Peyer's patch (tissue), 4 donors: ENCODE data around the gene MARCHF6. TPM values are rescaled to one million over a fixed set of nuclear protein-coding genes. Genes with fewer than 3 reads are reported as not detected.
"Not testable (repeated sequence)": the region's sequence is repeated elsewhere in the genome, so short reads cannot be mapped to it uniquely, and the experiment has no call there.

Experiments used
- DNase-seq, 3 donors: peaks; one replicate each; pipeline ENCODE4 v3.0.0-alpha.2; 2017 to 2019
- H3K27ac ChIP-seq, 4 donors: fragments of 200-600 bp; sonication (generic); one replicate each; pipeline ENCODE4 v1.5.1; 2016 to 2019
- H3K27me3 ChIP-seq, 2 donors: fragments of 200-600 bp; sonication (generic); one replicate each; pipeline ENCODE4 v1.5.1; 2019
- H3K36me3 ChIP-seq, 3 donors: fragments of 200-600 bp; sonication (generic); one replicate each; pipeline ENCODE4 v1.5.1; 2016 to 2019
- H3K4me1 ChIP-seq, 4 donors: fragments of 200-600 bp; sonication (generic); one replicate each; pipeline ENCODE4 v1.5.1; 2016 to 2019
- H3K4me3 ChIP-seq, 4 donors: fragments of 200-600 bp; sonication (generic); 1 replicate in 3 of 4; 2 replicates in 1 of 4; pipeline ENCODE4 v1.5.1; 2016 to 2019; ENCODE audit warnings: mild to moderate bottlenecking in 1 of 4
- H3K9me3 ChIP-seq, 4 donors: fragments of 200-600 bp; sonication (generic); one replicate each; pipeline ENCODE4 v1.5.1; 2016 to 2019; ENCODE audit warnings: mild to moderate bottlenecking in 1 of 4
- CTCF ChIP-seq, 6 experiments: fragments of 450-650 bp in 4 of 6; fragments of 200-600 bp in 2 of 6; sonication (generic) in 1 of 6; IDR thresholded peaks; one replicate each; pipeline ENCODE4 v1.5.1; 2017 to 2019; ENCODE audit warnings: antibody characterized with exemption in 6 of 6, mild to moderate bottlenecking in 3 of 6, moderate library complexity in 1 of 6
- POLR2A ChIP-seq, 2 donors: fragments of 450-650 bp; IDR thresholded peaks; one replicate each; pipeline ENCODE4 v1.5.1; 2017; ENCODE audit warnings: antibody characterized with exemption in 2 of 2, mild to moderate bottlenecking in 2 of 2, moderate library complexity in 2 of 2
- total RNA-seq, 4 donors: library from RNA; depleted of rRNA; stranded (reverse); fragments of >200 nt; gene quantifications; one replicate each; pipeline ENCODE4 v1.1.0, GENCODE V29; 2016

The MARCHF6 gene
- total RNA-seq, 4 donors from 2014 or later, result 88.3 to 228 (median 174) TPM

GRCh38 chr5:10337986-10338385 is 15.5 kb upstream of the MARCHF6 start:
- no peaks in the 10 kb centered on the region for H3K27me3 ChIP-seq
- no peaks in the 10 kb centered on the region for H3K9me3 ChIP-seq
- no peak overlapping the region for H3K4me3 ChIP-seq
- no peaks in the 10 kb centered on the region for H3K36me3 ChIP-seq
- no peak for DNase-seq
- TF ChIP-seq CTCF (IDR thresholded peaks at IDR 0.05) (no peak), POLR2A (IDR thresholded peaks at IDR 0.05) (no peak)
- H3K4me1 ChIP-seq, result peaks cover 0 to 4% (median 1%) of the 10 kb centered on the region in 4 donors
- H3K27ac ChIP-seq, result no peak overlapping the region

- Histone ChIP-seq H3K4me1 (no peaks in the 10 kb centered on the region), H3K4me3 (no peak overlapping the region), H3K27ac (no peak overlapping the region), H3K36me3 (no peaks in the 10 kb centered on the region), H3K27me3 (no peaks in the 10 kb centered on the region), H3K9me3 (no peaks in the 10 kb centered on the region)
- no peak for DNase-seq
- TF ChIP-seq CTCF (IDR thresholded peaks at IDR 0.05) (no peak), POLR2A (IDR thresholded peaks at IDR 0.05) (no peak)
Measured at GRCh38 chr5:10338686-10339057, 14.8 kb upstream of the MARCHF6 start.

GRCh38 chr5:10339058-10339811 is 14.3 kb upstream of the MARCHF6 start:
- Histone ChIP-seq H3K27me3 (no peaks in the 10 kb centered on the region), H3K36me3 (no peaks in the 10 kb centered on the region), H3K27ac (no peak overlapping the region), H3K4me3 (no peak overlapping the region), H3K9me3 (no peaks in the 10 kb centered on the region), H3K4me1 (no peaks in the 10 kb centered on the region)
- no peak for DNase-seq
- TF ChIP-seq POLR2A (IDR thresholded peaks at IDR 0.05), result no peak

- H3K36me3 ChIP-seq, result no peaks in the 10 kb centered on the region
- H3K27ac ChIP-seq, result no peak overlapping the region
- no peak overlapping the region for H3K4me3 ChIP-seq
- no peak for DNase-seq
- no peaks in the 10 kb centered on the region for H3K9me3 ChIP-seq
- no peaks in the 10 kb centered on the region for H3K27me3 ChIP-seq
- TF ChIP-seq CTCF (IDR thresholded peaks at IDR 0.05), result no peak
- TF ChIP-seq POLR2A (IDR thresholded peaks at IDR 0.05), result no peak
- H3K4me1 ChIP-seq, result no peaks in the 10 kb centered on the region
Measured at GRCh38 chr5:10339958-10340357, 13.5 kb upstream of the MARCHF6 start.

- Histone ChIP-seq H3K4me3 (no peak overlapping the region), H3K27ac (no peak overlapping the region), H3K9me3 (no peaks in the 10 kb centered on the region), H3K4me1 (no peaks in the 10 kb centered on the region), H3K27me3 (no peaks in the 10 kb centered on the region), H3K36me3 (no peaks in the 10 kb centered on the region)
- TF ChIP-seq CTCF (IDR thresholded peaks at IDR 0.05) (no peak), POLR2A (IDR thresholded peaks at IDR 0.05) (no peak)
- DNase-seq, result no peak
Measured at GRCh38 chr5:10343486-10343885, 10.0 kb upstream of the MARCHF6 start.

GRCh38 chr5:10344461-10345106 is 8.9 kb upstream of the MARCHF6 start:
- not testable (repeated sequence) for H3K36me3 ChIP-seq, H3K4me1 ChIP-seq, H3K9me3 ChIP-seq, DNase-seq, H3K27ac ChIP-seq, H3K27me3 ChIP-seq, H3K4me3 ChIP-seq
